Activated T-helper 1 cell treated with Interleukin-2 at 50 U/mL for 16 hours (primary cell): Measurements from ENCODE around the gene DNMT3B.
"Not testable (repeated sequence)": the region's sequence is repeated elsewhere in the genome, so short reads cannot be mapped to it uniquely, and the experiment has no call there.

ENCODE experiments used
- DNase-seq: peaks from one replicate; pipeline ENCODE4 v3.0.0-alpha.2; 2020; ENCODE audit warnings: low read depth

DNMT3B gene

GRCh38 chr20:32763202-32764004, 1.2 kb downstream of the DNMT3B start:
- no peak for DNase-seq

GRCh38 chr20:32764005-32764960, 2.1 kb downstream of the DNMT3B start:
- DNase-seq, result no peak

- DNase-seq, result not testable (repeated sequence)
These were observed 3.2 kb downstream of the DNMT3B start for GRCh38 chr20:32765230-32765875.

GRCh38 chr20:32767418-32768198, 5.4 kb downstream of the DNMT3B start:
- DNase-seq, result no peak

GRCh38 chr20:32772046-32772445, 9.9 kb downstream of the DNMT3B start:
- DNase-seq, result no peak

- DNase-seq, result no peak
These were observed 11.0 kb downstream of the DNMT3B start for GRCh38 chr20:32773223-32773622.

- no peak for DNase-seq
These were observed 11.7 kb downstream of the DNMT3B start for GRCh38 chr20:32773855-32774254.

- no peak for DNase-seq
These were observed 13.3 kb downstream of the DNMT3B start for GRCh38 chr20:32775336-32775991.

- DNase-seq, result no peak
These were observed 15.2 kb downstream of the DNMT3B start for GRCh38 chr20:32777177-32777956.

- DNase-seq, result no peak
These were observed 17.5 kb downstream of the DNMT3B start for GRCh38 chr20:32779500-32780211.

- no peak for DNase-seq
These were observed 18.1 kb downstream of the DNMT3B start for GRCh38 chr20:32780278-32780677.

GRCh38 chr20:32780749-32781655, 18.8 kb downstream of the DNMT3B start:
- no peak for DNase-seq

- no peak for DNase-seq
These were observed 22.3 kb downstream of the DNMT3B start for GRCh38 chr20:32784369-32785080.

- no peak for DNase-seq
These were observed 24.0 kb downstream of the DNMT3B start for GRCh38 chr20:32786059-32786760.

- no peak for DNase-seq
These were observed 25.0 kb downstream of the DNMT3B start for GRCh38 chr20:32787168-32787567.

GRCh38 chr20:32789896-32790750, 27.9 kb downstream of the DNMT3B start:
- DNase-seq, result peak; percentile 55
